Endothelial cell of umbilical vein (primary cell): ENCODE data around the gene RAB11B. TPM values are rescaled to one million over a fixed set of nuclear protein-coding genes. Genes with fewer than 3 reads are reported as not detected.

Source experiments
- BruUV-seq: library from RNA; stranded (reverse); fragments of 400-500 nt; replicated peaks from 2 replicates; lab custom pipeline; 2021; lab: Mats Ljungman, UMichigan
- CTCF ChIA-PET: fragments of 300-600, 350-600 bp; sonication (Branson Sonifier 250); formaldehyde crosslinking; loops from one replicate; lab custom pipeline; 2021; ENCODE audit warnings: antibody characterized with exemption, inconsistent platforms; lab: Charles Lee
- POLR2A ChIA-PET: fragments of 300-600, 350-600 bp; sonication (Branson Sonifier 250); formaldehyde crosslinking; loops from one replicate; lab custom pipeline; 2021; ENCODE audit warnings: antibody characterized with exemption, inconsistent platforms; lab: Charles Lee
- DNase-seq: peaks from one replicate; pipeline ENCODE4 v3.0.0-alpha.2; 2011; ENCODE audit warnings: low read depth, low spot score
- FAIRE-seq: peaks from 2 replicates; lab custom pipeline; 2011; peaks lifted over from hg19 to GRCh38; lab: Jason Lieb, UNC
- H2AFZ ChIP-seq: 2 replicates; pipeline ENCODE4 v1.6.0; 2012; ENCODE audit warnings: low read depth, low read length, control low read depth, inconsistent platforms
- H3K27ac ChIP-seq: 2 replicates; pipeline ENCODE4 v1.5.1; 2011; ENCODE audit warnings: low read depth, mild to moderate bottlenecking, control low read depth, low read length, moderate library complexity; ENCODE audit not compliant: insufficient read depth
- H3K27me3 ChIP-seq, 2 experiments: 2 replicates each; pipeline versions ENCODE4 v1.6.0 to v1.6.1; 2011; ENCODE audit warnings: low read length in 2 of 2, mixed read lengths in 1 of 2; ENCODE audit not compliant: control insufficient read depth in 2 of 2, insufficient read depth in 2 of 2
- H3K36me3 ChIP-seq, 2 experiments: 2 replicates in 1 of 2; 3 replicates in 1 of 2; pipeline ENCODE4 v1.5.1; 2011; ENCODE audit warnings: low read length in 2 of 2, mild to moderate bottlenecking in 1 of 2, moderate library complexity in 1 of 2; ENCODE audit not compliant: control insufficient read depth in 2 of 2, insufficient read depth in 2 of 2; ENCODE audit errors: extremely low read depth in 1 of 2
- H3K4me1 ChIP-seq: 3 replicates; pipeline ENCODE4 v1.5.1; 2011; ENCODE audit warnings: mild to moderate bottlenecking, low read length; ENCODE audit not compliant: control insufficient read depth, insufficient read depth; ENCODE audit errors: extremely low read depth
- H3K4me2 ChIP-seq: 2 replicates; pipeline ENCODE4 v1.6.1; 2011; ENCODE audit warnings: low read length, control low read depth, mixed read lengths; ENCODE audit not compliant: insufficient read depth
- H3K4me3 ChIP-seq, 3 experiments: fragments of 200-600 bp in 1 of 3; sonication (generic), shearing (Covaris generic) in 1 of 3; replicated peaks in 1 of 3; 2 replicates each; pipeline ENCODE4 v1.5.1; 2011 to 2016; ENCODE audit warnings: control low read depth in 3 of 3, low read length in 3 of 3, mild to moderate bottlenecking in 2 of 3, inconsistent platforms in 1 of 3, low read depth in 1 of 3, moderate library complexity in 1 of 3; ENCODE audit not compliant: insufficient read depth in 1 of 3
- H3K79me2 ChIP-seq: 2 replicates; pipeline ENCODE4 v1.6.0; 2012; ENCODE audit warnings: low read length, inconsistent platforms; ENCODE audit not compliant: control insufficient read depth, insufficient read depth
- H3K9ac ChIP-seq: replicated peaks from 2 replicates; pipeline ENCODE3; 2011; ENCODE audit warnings: low read length, control low read depth; ENCODE audit not compliant: insufficient read depth; ENCODE audit errors: extremely low read depth
- H3K9me1 ChIP-seq: replicated peaks from 3 replicates; pipeline ENCODE4 v1.6.0; 2011; ENCODE audit warnings: mild to moderate bottlenecking, low read length; ENCODE audit not compliant: control insufficient read depth, insufficient read depth; ENCODE audit errors: extremely low read depth
- H3K9me3 ChIP-seq: replicated peaks from 2 replicates; pipeline ENCODE4 v1.5.1; 2012; ENCODE audit warnings: low read length, inconsistent platforms; ENCODE audit not compliant: control insufficient read depth, insufficient read depth
- H4K20me1 ChIP-seq: replicated peaks from 2 replicates; pipeline ENCODE3; 2011; ENCODE audit warnings: mild to moderate bottlenecking, low read length; ENCODE audit not compliant: control insufficient read depth, insufficient read depth; ENCODE audit errors: extremely low read depth
- EZH2 ChIP-seq: IDR thresholded peaks from 2 replicates; pipeline ENCODE4 v1.6.1; 2012; ENCODE audit warnings: borderline replicate concordance, low read depth, mild to moderate bottlenecking, moderate library complexity, low read length, inconsistent platforms; ENCODE audit not compliant: severe bottlenecking
- FOS ChIP-seq: IDR thresholded peaks from 2 replicates; pipeline ENCODE4 v1.6.1; 2011; ENCODE audit warnings: mild to moderate bottlenecking, low read length, moderate library complexity, borderline replicate concordance; ENCODE audit not compliant: insufficient read depth
- GATA2 ChIP-seq: IDR thresholded peaks from 2 replicates; pipeline ENCODE4 v1.7.0; 2011; ENCODE audit warnings: low read depth, mild to moderate bottlenecking, moderate library complexity, mixed read lengths, low read length; ENCODE audit not compliant: insufficient read length, insufficient read depth
- JUN ChIP-seq: IDR thresholded peaks from 2 replicates; pipeline ENCODE4 v1.6.1; 2011; ENCODE audit warnings: borderline replicate concordance, low read depth; ENCODE audit not compliant: insufficient read length, insufficient read depth
- MYC ChIP-seq: IDR thresholded peaks from one replicate; pipeline ENCODE4 v1.6.1; 2011; ENCODE audit warnings: mild to moderate bottlenecking, low read depth, low read length
- POLR2A ChIP-seq: IDR thresholded peaks from 2 replicates; pipeline ENCODE4 v1.6.1; 2012; ENCODE audit warnings: low read depth, mild to moderate bottlenecking, control low read depth, low read length
- POLR2AphosphoS5 ChIP-seq: IDR thresholded peaks from 2 replicates; pipeline ENCODE4 v1.6.1; 2012; ENCODE audit warnings: low read depth, mild to moderate bottlenecking, control low read depth, low read length, moderate library complexity; ENCODE audit not compliant: insufficient read depth
- dilution Hi-C: fragments of 300-500 bp; cut with MboI; formaldehyde crosslinking; loops from one replicate; pipeline ENCODE4 v1.15.0; 2019; ENCODE audit warnings: low sequenced_read_pairs; ENCODE audit not compliant: extremely low pct_ligation_motif_present
- intact Hi-C: fragments of 100-400 bp; cut with micrococcal nuclease; formaldehyde crosslinking; loops from one replicate; pipeline ENCODE4 v1.10.0; 2022
- polyA plus RNA-seq, 4 experiments: library from polyadenylated mRNA; depleted of rRNA in 3 of 4; stranded (reverse) in 3 of 4; unstranded in 1 of 4; fragments of >200 nt; gene quantifications; 2 replicates each; pipeline versions ENCODE4 v1.2.1 to v1.2.3, GENCODE V29; 2011 to 2012; ENCODE audit warnings: missing spikeins in 1 of 4
- total RNA-seq: library from RNA; stranded (reverse); gene quantifications from 2 replicates; pipeline ENCODE4 v1.2.3, GENCODE V29; 2021
- TF ChIP-seq, protein P1 (sequence below), 2 donors: IDR thresholded peaks; 1 replicate in 1 of 2; 2 replicates in 1 of 2; pipeline ENCODE4 v1.5.1; 2011; ENCODE audit warnings: low read length in 2 of 2, mild to moderate bottlenecking in 2 of 2, moderate library complexity in 2 of 2, control low read depth in 1 of 2, inconsistent platforms in 1 of 2, low read depth in 1 of 2; ENCODE audit not compliant: insufficient read depth in 1 of 2; ENCODE audit errors: extremely low read depth in 1 of 2
- TF ChIP-seq, protein P2 (sequence below): IDR thresholded peaks from 2 replicates; pipeline ENCODE4 v1.6.1; 2011; ENCODE audit not compliant: insufficient read depth, insufficient read length

The RAB11B gene
- total and polyA plus RNA-seq, 2 donors (not counting 3 experiments of a cell fraction or from before 2014, with no cell fraction given), result 74.1 to 99.8 TPM

- Histone ChIP-seq H3K9me1 (no peaks in the 10 kb centered on the region), H4K20me1 (no peaks in the 10 kb centered on the region), H3K27me3 (no peaks in the 10 kb centered on the region), H3K9me3 (no peaks in the 10 kb centered on the region), H2AFZ (no peak overlapping the region), H3K4me3 (no peak overlapping the region), H3K27ac (no peak overlapping the region), H3K36me3 (peaks cover 0 to 31% of the 10 kb centered on the region in 2 experiments), H3K4me1 (no peaks in the 10 kb centered on the region), H3K4me2 (no peak overlapping the region), H3K9ac (no peak overlapping the region), H3K79me2 (no peaks in the 10 kb centered on the region)
- no peak for DNase-seq
- TF ChIP-seq JUN (no peak), GATA2 (no peak)
- TF ChIP-seq, protein P1, sequence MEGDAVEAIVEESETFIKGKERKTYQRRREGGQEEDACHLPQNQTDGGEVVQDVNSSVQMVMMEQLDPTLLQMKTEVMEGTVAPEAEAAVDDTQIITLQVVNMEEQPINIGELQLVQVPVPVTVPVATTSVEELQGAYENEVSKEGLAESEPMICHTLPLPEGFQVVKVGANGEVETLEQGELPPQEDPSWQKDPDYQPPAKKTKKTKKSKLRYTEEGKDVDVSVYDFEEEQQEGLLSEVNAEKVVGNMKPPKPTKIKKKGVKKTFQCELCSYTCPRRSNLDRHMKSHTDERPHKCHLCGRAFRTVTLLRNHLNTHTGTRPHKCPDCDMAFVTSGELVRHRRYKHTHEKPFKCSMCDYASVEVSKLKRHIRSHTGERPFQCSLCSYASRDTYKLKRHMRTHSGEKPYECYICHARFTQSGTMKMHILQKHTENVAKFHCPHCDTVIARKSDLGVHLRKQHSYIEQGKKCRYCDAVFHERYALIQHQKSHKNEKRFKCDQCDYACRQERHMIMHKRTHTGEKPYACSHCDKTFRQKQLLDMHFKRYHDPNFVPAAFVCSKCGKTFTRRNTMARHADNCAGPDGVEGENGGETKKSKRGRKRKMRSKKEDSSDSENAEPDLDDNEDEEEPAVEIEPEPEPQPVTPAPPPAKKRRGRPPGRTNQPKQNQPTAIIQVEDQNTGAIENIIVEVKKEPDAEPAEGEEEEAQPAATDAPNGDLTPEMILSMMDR (IDR thresholded peaks at IDR 0.05; ENCODE audit: extremely low read depth in 1 of 2, insufficient read depth in 1 of 2, low read depth in 1 of 2, low read length in 2 of 2), result no peak
- intact Hi-C loops (no loop called here), dilution Hi-C loops (no loop called here)
- FAIRE-seq, result no peak
- BruUV-seq, result TSS peak; percentile 53
- ChIA-PET CTCF (interaction anchor here (1.0 to 2.0 kb wide), 2 partner anchors 9 to 66 kb away, joined by 3 to 9 read pairs; partner anchors contain the start of gene MARCHF2), POLR2A (no interaction called here)
Observed at GRCh38 chr19:8403820-8404109, 13.6 kb downstream of the RAB11B start.

DNA sequence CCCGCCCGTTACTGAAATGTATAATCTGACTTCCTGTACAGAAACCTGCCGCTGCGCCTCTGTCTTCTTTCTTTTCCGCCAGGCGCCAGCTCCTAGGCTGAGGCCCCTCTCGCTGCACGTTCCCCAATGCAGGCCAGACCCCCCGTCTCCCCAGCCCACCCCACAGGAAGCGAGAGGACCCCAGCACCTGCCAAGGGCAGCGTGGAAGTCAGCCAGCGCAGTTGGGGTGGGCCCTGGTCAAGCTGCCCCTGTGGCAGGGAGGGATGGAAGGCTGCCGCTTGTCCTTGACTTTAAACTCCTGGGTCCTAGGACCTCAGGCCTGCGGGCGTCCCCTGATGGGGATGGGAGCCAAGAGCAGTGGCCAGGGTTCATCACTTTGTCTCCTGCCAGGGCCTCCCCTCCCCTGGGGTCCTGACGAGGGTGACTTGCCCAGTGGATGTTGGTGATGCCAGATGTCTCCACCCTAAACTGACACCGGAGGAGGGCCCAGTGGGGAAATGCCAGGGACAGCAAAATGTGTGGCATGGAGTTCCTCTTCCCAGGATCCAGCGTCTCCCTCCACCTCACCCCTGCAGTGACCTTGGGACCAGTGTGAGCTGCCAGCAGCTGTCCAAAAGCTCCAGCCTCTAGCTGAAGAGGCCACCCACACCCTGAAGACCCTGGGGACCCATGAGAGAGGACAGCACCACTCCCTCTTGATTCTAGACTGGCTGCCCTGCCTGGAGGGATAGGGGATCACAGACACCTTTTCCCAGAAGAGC lies 14.4 kb downstream of the RAB11B start:
- no peaks in the 10 kb centered on the region for H3K79me2 ChIP-seq
- H3K9me3 ChIP-seq, result no peaks in the 10 kb centered on the region
- intact Hi-C loops, result no loop called here
- H3K36me3 ChIP-seq, result peaks cover 0 to 30% of the 10 kb centered on the region in 2 experiments
- dilution Hi-C loops, result no loop called here
- BruUV-seq, result no TSS peak
- DNase-seq (no peak), FAIRE-seq (no peak)
- no peak overlapping the region for H3K27ac ChIP-seq
- H2AFZ ChIP-seq, result no peak overlapping the region
- no peaks in the 10 kb centered on the region for H3K9me1 ChIP-seq
- TF ChIP-seq FOS (no peak), POLR2AphosphoS5 (no peak), POLR2A (no peak), EZH2 (no peak), GATA2 (no peak), JUN (no peak), MYC (no peak)
- TF ChIP-seq, protein P1 (IDR thresholded peaks at IDR 0.05; ENCODE audit: extremely low read depth in 1 of 2, insufficient read depth in 1 of 2, low read depth in 1 of 2, low read length in 2 of 2), result no peak
- TF ChIP-seq, protein P2, sequence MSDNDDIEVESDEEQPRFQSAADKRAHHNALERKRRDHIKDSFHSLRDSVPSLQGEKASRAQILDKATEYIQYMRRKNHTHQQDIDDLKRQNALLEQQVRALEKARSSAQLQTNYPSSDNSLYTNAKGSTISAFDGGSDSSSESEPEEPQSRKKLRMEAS, result no peak
- no peak overlapping the region for H3K4me3 ChIP-seq
- H4K20me1 ChIP-seq, result no peaks in the 10 kb centered on the region
- no peaks in the 10 kb centered on the region for H3K27me3 ChIP-seq
- ChIA-PET CTCF (interaction anchor here (1.0 to 2.0 kb wide), 5 partner anchors 9 to 65 kb away, joined by 3 to 9 read pairs (median 3); partner anchors contain the start of gene MARCHF2), POLR2A (no interaction called here)
- no peaks in the 10 kb centered on the region for H3K4me1 ChIP-seq
- no peak overlapping the region for H3K4me2 ChIP-seq
- H3K9ac ChIP-seq, result no peak overlapping the region
